Embryonic facial prominence (tissue), 1 donor: ENCODE data around the gene ABCA13.

ENCODE experiments used
- DNase-seq: peaks from one replicate; pipeline ENCODE4 v3.0.0-alpha.2; 2016; ENCODE audit errors: extremely low spot score

ABCA13 gene

GRCh38 chr7:48365010-48365409 lies 193.8 kb downstream of the ABCA13 start:
- no peak for DNase-seq

GRCh38 chr7:48366096-48366495 lies 194.8 kb downstream of the ABCA13 start:
- no peak for DNase-seq

GRCh38 chr7:48376263-48376662 lies 205.0 kb downstream of the ABCA13 start:
- DNase-seq, result no peak

GRCh38 chr7:48380921-48381320 lies 209.7 kb downstream of the ABCA13 start:
- DNase-seq, result no peak

- DNase-seq, result no peak
These were observed 210.3 kb downstream of the ABCA13 start for GRCh38 chr7:48381571-48381970.

- no peak for DNase-seq
These were observed 213.0 kb downstream of the ABCA13 start for GRCh38 chr7:48384180-48384752.

- no peak for DNase-seq
These were observed 216.7 kb downstream of the ABCA13 start for GRCh38 chr7:48387932-48388331.

GRCh38 chr7:48388911-48389310 lies 217.7 kb downstream of the ABCA13 start:
- no peak for DNase-seq

- no peak for DNase-seq
These were observed 218.7 kb downstream of the ABCA13 start for GRCh38 chr7:48389977-48390376.

GRCh38 chr7:48390388-48391327 lies 219.4 kb downstream of the ABCA13 start:
- DNase-seq, result no peak

- no peak for DNase-seq
These were observed 226.9 kb downstream of the ABCA13 start for GRCh38 chr7:48398191-48398590.

- no peak for DNase-seq
These were observed 231.5 kb downstream of the ABCA13 start for GRCh38 chr7:48402721-48403120.

- no peak for DNase-seq
These were observed 237.5 kb downstream of the ABCA13 start for GRCh38 chr7:48408731-48409130.

- no peak for DNase-seq
These were observed 240.4 kb downstream of the ABCA13 start for GRCh38 chr7:48411619-48412018.

- no peak for DNase-seq
These were observed 242.9 kb downstream of the ABCA13 start for GRCh38 chr7:48414011-48414732.

GRCh38 chr7:48416327-48416908 lies 245.2 kb downstream of the ABCA13 start:
- DNase-seq, result no peak

GRCh38 chr7:48419401-48419800 lies 248.1 kb downstream of the ABCA13 start:
- no peak for DNase-seq

GRCh38 chr7:48420206-48420605 lies 248.9 kb downstream of the ABCA13 start:
- DNase-seq, result no peak

- no peak for DNase-seq
These were observed 250.1 kb downstream of the ABCA13 start for GRCh38 chr7:48421357-48421756.

- no peak for DNase-seq
These were observed 253.5 kb downstream of the ABCA13 start for GRCh38 chr7:48424731-48425130.

GRCh38 chr7:48426331-48426965 lies 255.2 kb downstream of the ABCA13 start:
- DNase-seq, result no peak
